Measurements from ENCODE around the gene ARMC12. TPM values are rescaled to one million over a fixed set of nuclear protein-coding genes. Genes with fewer than 3 reads are reported as not detected.

ARMC12 gene
- total and polyA plus RNA-seq, 10 of the 15 experiments (the other 5 are each of a cell fraction or from before 2014, with no cell fraction given), result 0.10 to 1.6 (median 0.62) TPM

DNA sequence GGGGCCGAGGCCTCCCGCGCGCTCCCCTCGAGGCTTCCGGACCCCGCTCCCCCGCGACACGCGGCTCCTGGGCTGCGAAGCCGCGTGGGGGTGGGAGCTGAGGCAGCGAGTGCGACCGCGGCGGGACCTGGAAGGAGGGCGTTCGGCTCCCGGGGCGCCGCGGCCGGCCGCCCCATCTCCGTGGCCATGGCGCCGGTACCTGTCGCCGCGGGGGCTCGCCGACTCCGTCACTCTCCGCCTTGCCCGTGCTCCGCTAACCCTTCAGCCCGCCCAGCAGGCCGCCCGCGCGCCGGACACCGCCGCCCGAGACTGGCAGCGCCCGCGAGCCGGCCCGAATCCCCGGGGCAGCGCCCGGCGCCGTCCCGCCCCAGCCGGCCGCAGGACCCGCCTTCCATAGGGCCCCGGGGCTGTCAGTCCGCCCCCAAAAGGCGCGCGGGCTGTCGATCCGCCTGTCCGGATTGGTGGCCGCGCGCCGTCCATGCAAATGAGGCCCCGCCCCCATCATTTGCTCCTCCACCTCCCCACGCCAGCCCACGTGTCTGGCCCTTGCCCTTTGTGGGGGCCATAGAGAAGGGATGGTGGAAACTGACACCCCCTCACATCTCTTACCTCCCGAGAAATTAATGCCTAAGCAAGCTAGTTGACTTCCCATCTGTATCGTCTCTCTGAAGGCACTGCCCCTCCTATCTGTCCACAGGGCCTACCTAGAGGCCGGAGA, 48.1 kb upstream of the ARMC12 start, which contains the start of gene FKBP5:
Gene FKBP5, minus strand, starts transcription at position 311 of the 718 bp plus-strand sequence. CDS start 46,091 bp downstream, outside the sequence.
- Histone ChIP-seq H3K9ac (ENCODE audit: control insufficient read depth, insufficient read depth, low read length) (peak within 1 kb of the TSS; percentile 84), H3K4me2 (ENCODE audit: control insufficient read depth, insufficient read depth) (peak within 1 kb of the TSS; percentile 85), H3K36me3 (ENCODE audit: control insufficient read depth in 2 of 2, insufficient read depth in 2 of 2, low read length in 1 of 2) (no peaks in the 10 kb centered on the region; a peak in 1 of 4 replicates), H3K4me3 (peak within 1 kb of the TSS; percentile 79), H2AFZ (ENCODE audit: control insufficient read depth, low read depth, low read length) (peak within 1 kb of the TSS; percentile 85), H3K9me3 (replicated peaks; ENCODE audit: control insufficient read depth, insufficient read depth, low read length) (peaks cover 2% of the 10 kb centered on the region; the same call in 1 of the 3 replicates), H3K79me2 (ENCODE audit: control insufficient read depth, insufficient read depth, low read length) (peaks cover 45% of the 10 kb centered on the region), H4K20me1 (ENCODE audit: control insufficient read depth, insufficient read depth) (no peaks in the 10 kb centered on the region), H3K4me1 (ENCODE audit: control insufficient read depth, insufficient read depth, low read length) (peaks cover 5% of the 10 kb centered on the region), H3K27me3 (replicated peaks in 1 of 2; ENCODE audit: control insufficient read depth in 2 of 2, insufficient read depth in 2 of 2, low read length in 1 of 2) (no peaks in the 10 kb centered on the region), H3K27ac (ENCODE audit: control insufficient read depth, insufficient read depth) (peak within 1 kb of the TSS; percentile 62)
- ATAC-seq (peak; percentile 95), FAIRE-seq (peak; percentile 57), DNase-seq (ENCODE audit: low read depth, low spot score) (peak; percentile 56)
- in situ Hi-C loops (cut with MboI), result no loop called here
- ChIA-PET RAD21 (ENCODE audit: unreplicated experiment) (interaction anchor here (0.7 kb wide), 1 partner anchor 18 kb away, joined by 3 read pairs; no protein-coding TSS in a partner anchor), POLR2A (interaction anchor here (0.6 to 5.0 kb wide), 3 partner anchors 21 to 41 kb away, joined by 3 to 40 read pairs (median 3); no protein-coding TSS in a partner anchor), SMC1A (ENCODE audit: uncharacterized antibody, unreplicated experiment) (interaction anchor here (0.7 kb wide), 3 partner anchors 24 to 43 kb away, joined by 3 read pairs; no protein-coding TSS in a partner anchor), CTCF (interaction anchor here (1.6 to 1.7 kb wide), 2 partner anchors 31 to 48 kb away, joined by 4 to 7 read pairs; partner anchors contain the start of gene ARMC12)
- intact Hi-C loops (cut with micrococcal nuclease; ENCODE audit: unreplicated experiment), result loop anchor here (1.0 kb wide), 1 partner anchor 44 kb away; no protein-coding TSS in a partner anchor
- WGBS (ENCODE audit: insufficient coverage, insufficient replicate concordance, low lambda C conversion rate, missing lambda C conversion rate), result 3% methylated on average over 49 of the region's 80 CpGs
- BruUV-seq (replicated peaks), result no TSS peak
- TF ChIP-seq BCL11A (IDR thresholded peaks at IDR 0.05; ENCODE audit: low read depth, low read length) (no peak), IKZF2 (IDR thresholded peaks at IDR 0.05) (no peak), POLR2A (IDR thresholded peaks at IDR 0.05; ENCODE audit: low read depth, low read length) (peak; percentile 92), MEF2B (IDR thresholded peaks at IDR 0.05; ENCODE audit: partially characterized antibody, poor library complexity, severe bottlenecking) (no peak), SMAD1 (IDR thresholded peaks at IDR 0.05; ENCODE audit: low read depth, partially characterized antibody) (no peak), RUNX3 (IDR thresholded peaks at IDR 0.05; ENCODE audit: low read length) (no peak; the same call in 1 of the 2 replicates), GABPA (IDR thresholded peaks at IDR 0.05; ENCODE audit: low read depth) (no peak), HDAC6 (IDR thresholded peaks at IDR 0.05; ENCODE audit: unreplicated experiment) (no peak), SREBF1 (IDR thresholded peaks at IDR 0.05; ENCODE audit: low read length) (no peak), MXI1 (IDR thresholded peaks at IDR 0.05; ENCODE audit: low read depth, low read length) (peak; percentile 88), FOS (IDR thresholded peaks at IDR 0.05; ENCODE audit: borderline replicate concordance, extremely low read depth, insufficient read length) (peak; percentile 23), RFX5 (IDR thresholded peaks at IDR 0.05; ENCODE audit: low read depth, low read length) (no peak), POLR2AphosphoS2 (IDR thresholded peaks at IDR 0.05; ENCODE audit: low read depth, low read length) (peak; percentile 76; the same call in 1 of the 2 replicates), RAD21 (IDR thresholded peaks at IDR 0.05; ENCODE audit: insufficient read depth, low read depth, low read length) (no peak), CHD4 (IDR thresholded peaks at IDR 0.05) (no peak), MEF2A (IDR thresholded peaks at IDR 0.05; ENCODE audit: insufficient read depth, low read depth, low read length) (no peak)
- TF ChIP-seq, protein P1, sequence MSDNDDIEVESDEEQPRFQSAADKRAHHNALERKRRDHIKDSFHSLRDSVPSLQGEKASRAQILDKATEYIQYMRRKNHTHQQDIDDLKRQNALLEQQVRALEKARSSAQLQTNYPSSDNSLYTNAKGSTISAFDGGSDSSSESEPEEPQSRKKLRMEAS (IDR thresholded peaks at IDR 0.05; ENCODE audit: low read depth, low read length), result peak; percentile 78; the same call in 1 of the 2 replicates
- TF ChIP-seq, protein P2, sequence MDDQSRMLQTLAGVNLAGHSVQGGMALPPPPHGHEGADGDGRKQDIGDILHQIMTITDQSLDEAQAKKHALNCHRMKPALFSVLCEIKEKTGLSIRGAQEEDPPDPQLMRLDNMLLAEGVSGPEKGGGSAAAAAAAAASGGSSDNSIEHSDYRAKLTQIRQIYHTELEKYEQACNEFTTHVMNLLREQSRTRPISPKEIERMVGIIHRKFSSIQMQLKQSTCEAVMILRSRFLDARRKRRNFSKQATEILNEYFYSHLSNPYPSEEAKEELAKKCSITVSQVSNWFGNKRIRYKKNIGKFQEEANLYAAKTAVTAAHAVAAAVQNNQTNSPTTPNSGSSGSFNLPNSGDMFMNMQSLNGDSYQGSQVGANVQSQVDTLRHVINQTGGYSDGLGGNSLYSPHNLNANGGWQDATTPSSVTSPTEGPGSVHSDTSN (IDR thresholded peaks at IDR 0.05; ENCODE audit: insufficient replicate concordance, low read depth, low read length), result peak; percentile 97
- TF ChIP-seq, protein P3, sequence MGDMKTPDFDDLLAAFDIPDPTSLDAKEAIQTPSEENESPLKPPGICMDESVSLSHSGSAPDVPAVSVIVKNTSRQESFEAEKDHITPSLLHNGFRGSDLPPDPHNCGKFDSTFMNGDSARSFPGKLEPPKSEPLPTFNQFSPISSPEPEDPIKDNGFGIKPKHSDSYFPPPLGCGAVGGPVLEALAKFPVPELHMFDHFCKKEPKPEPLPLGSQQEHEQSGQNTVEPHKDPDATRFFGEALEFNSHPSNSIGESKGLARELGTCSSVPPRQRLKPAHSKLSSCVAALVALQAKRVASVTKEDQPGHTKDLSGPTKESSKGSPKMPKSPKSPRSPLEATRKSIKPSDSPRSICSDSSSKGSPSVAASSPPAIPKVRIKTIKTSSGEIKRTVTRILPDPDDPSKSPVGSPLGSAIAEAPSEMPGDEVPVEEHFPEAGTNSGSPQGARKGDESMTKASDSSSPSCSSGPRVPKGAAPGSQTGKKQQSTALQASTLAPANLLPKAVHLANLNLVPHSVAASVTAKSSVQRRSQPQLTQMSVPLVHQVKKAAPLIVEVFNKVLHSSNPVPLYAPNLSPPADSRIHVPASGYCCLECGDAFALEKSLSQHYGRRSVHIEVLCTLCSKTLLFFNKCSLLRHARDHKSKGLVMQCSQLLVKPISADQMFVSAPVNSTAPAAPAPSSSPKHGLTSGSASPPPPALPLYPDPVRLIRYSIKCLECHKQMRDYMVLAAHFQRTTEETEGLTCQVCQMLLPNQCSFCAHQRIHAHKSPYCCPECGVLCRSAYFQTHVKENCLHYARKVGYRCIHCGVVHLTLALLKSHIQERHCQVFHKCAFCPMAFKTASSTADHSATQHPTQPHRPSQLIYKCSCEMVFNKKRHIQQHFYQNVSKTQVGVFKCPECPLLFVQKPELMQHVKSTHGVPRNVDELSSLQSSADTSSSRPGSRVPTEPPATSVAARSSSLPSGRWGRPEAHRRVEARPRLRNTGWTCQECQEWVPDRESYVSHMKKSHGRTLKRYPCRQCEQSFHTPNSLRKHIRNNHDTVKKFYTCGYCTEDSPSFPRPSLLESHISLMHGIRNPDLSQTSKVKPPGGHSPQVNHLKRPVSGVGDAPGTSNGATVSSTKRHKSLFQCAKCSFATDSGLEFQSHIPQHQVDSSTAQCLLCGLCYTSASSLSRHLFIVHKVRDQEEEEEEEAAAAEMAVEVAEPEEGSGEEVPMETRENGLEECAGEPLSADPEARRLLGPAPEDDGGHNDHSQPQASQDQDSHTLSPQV (IDR thresholded peaks at IDR 0.05), result no peak

All from GM12878 (cell line).